Stimulated activated CD8-positive, alpha-beta memory T cell treated with anti-CD3 and anti-CD28 coated beads, Interleukin-2, amount 100 ng/mL, for 48 hours (primary cell): ENCODE data around the gene G2E3.
"Not testable (repeated sequence)": the region's sequence is repeated elsewhere in the genome, so short reads cannot be mapped to it uniquely, and the experiment has no call there.

Experiments
- DNase-seq, 2 donors: peaks; one replicate each; pipeline ENCODE4 v3.0.0-alpha.2; 2020; ENCODE audit warnings: low read depth in 2 of 2

G2E3 gene

DNA sequence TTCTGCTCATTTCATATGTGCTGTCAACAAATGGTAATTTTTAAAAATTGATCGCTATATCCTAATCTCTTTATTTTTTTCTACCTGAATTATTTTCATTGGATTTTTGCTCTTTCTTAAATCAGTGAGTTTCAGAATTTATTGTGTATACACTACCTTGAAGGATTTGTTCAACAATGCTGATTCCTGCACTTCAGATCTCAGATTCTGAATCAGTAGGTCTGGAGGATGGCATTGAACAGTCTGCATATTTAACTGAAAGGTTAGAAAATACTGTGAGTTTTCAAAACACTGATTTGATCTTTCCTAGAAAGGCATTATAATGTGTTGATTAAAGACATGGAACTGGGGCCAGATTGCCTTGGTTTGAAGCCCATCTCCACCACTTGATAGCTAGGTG, 1.6 kb downstream of the G2E3 start:
- DNase-seq: no peak

GRCh38 chr14:30564235-30564867, 5.4 kb downstream of the G2E3 start:
- DNase-seq: no peak

GRCh38 chr14:30564868-30565248, 5.9 kb downstream of the G2E3 start:
- DNase-seq: no peak

DNA sequence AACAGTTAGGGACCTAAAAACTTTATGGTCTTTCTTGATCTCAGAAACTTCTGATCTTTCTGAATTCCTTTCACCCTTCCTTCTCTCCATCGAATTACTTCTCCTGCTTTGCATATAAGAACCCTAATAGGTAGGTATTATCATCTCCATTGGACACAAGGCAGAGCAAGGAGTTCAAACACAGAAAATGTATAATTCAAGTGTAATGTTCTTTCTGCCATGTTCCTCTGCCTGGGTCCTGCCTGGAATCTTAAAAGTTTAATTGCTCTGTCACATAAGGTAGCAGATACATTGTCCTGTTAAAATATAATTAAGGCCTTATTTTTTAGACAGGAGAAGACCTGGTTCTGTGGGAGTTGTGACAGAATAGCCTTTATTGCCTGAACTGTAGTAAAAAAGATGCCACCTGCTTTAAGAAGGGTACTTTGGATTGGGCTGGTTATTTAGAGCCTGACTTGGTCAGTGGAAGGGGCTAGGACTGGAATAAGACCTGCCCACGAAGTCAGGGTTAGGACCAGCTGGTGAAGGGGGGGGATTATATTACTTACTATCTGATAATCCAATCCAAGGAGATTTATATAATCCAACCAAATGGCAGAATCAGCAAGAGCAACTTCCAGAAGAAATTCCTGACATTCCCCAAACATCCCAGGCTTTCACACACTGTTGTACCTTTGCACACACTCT, 10.4 kb downstream of the G2E3 start:
- DNase-seq: no peak

DNA sequence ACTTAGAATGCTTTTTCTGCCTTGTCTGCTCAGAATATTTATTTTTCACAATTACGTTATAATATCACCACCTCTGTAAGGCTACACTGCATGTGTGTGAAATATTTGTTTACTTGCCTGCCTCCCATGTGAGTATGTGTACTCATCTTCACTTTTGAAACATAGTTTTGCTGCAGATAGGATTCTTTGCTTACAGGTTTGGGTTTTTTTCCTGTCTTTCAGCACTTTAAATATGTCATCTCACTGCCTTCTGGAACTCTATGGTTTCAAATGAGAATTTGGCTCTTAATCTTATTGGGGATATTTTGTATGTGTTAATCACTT, 10.9 kb downstream of the G2E3 start:
- DNase-seq: no peak

GRCh38 chr14:30572237-30572636, 13.3 kb downstream of the G2E3 start:
- DNase-seq: no peak

- no peak for DNase-seq
Observed at GRCh38 chr14:30572771-30573170, 13.8 kb downstream of the G2E3 start.

GRCh38 chr14:30573226-30573814, 14.4 kb downstream of the G2E3 start:
- DNase-seq: no peak

- no peak for DNase-seq
Observed at GRCh38 chr14:30573966-30574365, 15.0 kb downstream of the G2E3 start.

DNA sequence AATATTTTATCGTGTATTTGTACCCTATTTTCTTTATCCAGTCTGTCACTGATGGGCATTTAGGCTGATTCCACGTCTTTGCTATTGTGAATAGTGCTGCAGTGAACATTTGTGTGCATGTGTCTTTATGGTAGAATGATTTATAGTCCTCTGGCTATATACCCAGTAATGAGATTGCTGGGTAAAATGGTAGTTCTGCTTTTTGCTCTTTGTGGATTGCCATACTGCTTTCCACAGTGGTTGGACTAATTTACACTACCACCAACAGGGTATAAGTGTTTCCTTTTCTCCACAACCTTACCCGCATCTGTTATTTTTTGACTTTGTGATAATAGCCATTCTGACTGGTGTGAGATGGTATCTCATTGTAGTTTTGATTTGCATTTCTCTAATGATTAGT, 15.8 kb downstream of the G2E3 start:
- not testable (repeated sequence) for DNase-seq

- not testable (repeated sequence) for DNase-seq
Observed at GRCh38 chr14:30576333-30576732, 17.4 kb downstream of the G2E3 start.

DNA sequence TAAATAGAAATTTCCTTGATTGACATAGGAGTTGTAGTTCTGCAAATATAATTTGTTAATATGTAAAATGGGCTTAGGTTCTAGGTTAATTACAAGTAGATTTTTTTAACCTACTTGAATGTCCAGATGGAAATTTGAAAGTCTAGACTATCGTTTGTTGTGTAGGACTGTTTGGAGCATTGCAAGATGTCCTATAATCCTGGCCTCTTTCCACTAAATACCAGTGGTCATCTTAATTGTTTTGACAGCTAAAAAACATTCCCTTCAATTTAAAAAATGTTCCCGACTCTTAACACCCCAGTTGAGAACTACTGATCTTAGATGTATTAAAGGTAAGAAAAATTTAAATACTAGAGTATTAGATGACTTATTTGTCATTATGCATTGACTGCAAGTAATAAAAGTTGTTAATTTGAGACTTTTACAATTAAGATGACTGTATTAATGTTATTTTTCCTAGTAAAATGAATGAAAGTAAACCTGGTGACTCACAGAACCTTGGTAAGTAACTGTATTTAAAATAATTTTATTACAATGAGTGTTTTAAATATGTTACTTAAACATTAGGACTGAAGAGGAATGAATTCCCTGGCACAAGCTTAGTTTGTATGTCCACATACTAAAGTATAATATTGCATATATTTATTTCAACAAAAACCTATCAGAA, 21.8 kb downstream of the G2E3 start:
- no peak for DNase-seq

DNA sequence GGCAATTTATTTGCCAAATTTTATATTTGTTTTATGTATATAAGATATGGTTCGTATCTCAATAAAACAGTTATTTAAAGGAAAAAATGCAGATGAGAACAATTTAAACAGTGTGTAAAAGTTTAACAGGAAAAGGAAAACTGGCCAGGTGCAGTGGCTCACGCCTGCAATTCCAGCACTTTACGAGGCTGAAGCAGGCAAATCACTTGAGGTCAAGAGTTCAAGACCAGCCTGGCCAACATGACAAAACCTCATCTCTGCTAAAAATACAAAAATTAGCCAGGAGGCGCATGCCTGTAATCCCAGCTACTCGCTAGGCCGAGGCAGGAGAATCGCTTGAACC, 22.3 kb downstream of the G2E3 start:
- DNase-seq: no peak

DNA sequence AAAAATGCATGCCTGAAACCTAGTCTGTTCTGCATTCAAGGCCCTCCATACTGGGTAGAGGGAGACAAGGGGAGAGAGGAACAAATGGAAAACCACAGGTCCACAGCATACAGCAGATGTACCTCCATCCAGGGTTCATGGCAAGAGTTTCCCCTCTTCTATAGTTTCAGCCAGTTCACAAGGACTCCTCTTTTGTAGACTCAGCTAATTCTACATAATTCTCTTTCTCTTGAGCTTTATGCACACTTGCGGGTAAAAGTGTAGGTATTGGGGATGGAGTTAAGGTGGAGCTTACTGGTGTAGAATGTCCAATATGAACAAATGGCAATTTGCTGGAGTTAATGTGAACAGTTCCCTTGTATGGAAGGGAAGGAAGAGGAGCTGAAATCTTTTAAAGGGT, 23.4 kb downstream of the G2E3 start:
- DNase-seq: no peak

- no peak for DNase-seq
Observed at GRCh38 chr14:30584058-30584630, 25.2 kb downstream of the G2E3 start.

DNA sequence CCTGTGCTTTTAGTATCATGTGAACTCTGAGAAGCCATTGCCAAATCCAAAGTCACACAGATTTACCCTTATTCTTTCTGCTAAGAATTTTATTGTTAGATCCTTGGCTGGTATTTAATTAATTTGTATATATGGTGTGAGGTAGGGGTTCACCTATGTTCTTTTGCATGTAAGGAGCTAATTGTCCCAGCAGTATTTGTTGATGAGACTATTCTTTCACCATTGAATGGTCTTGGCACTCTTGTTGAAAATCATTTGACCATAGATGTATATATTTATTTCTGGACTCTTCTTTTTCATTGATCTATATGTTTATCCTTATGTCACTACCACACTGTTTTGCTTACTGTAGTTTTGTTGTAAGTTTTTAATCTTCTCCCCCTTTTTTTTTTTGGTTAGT, 26.2 kb downstream of the G2E3 start:
- no peak for DNase-seq

DNA sequence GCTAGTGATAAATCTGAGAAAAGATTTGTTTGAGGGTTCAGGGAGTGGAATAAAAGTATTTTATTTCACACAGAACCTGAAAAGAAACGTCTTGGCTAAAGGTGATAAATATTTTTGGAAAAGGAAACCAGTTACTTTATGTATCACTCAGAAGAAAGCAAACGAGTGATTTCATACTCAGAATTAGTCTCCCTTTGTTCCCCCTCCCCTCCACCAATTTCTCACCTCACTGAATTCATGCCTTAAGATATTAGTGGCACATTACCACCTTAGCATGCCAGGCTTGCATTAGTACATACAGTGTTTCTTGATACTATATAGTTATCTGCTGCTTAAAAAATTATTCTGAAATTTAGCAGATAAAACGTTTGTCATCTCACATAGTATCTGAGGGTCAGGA, 28.2 kb downstream of the G2E3 start:
- no peak for DNase-seq

DNA sequence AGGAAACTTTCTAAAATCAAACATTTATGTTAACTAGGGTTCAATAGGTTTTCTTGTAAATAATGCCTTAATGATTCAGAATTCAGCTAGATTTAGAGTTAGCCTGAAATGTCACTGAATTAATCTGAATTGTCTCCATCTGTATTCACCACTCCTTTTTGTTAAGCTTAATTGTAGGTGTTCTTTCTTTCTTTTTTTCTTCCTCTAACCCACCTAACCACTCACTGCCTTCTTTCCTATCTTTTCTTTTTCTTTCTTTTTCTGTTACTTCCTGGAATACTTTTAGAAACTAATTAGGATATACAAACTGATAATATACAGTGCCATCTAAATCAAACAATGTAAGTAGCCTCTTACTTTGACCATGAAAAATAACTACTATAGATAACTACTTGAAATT, 29.9 kb downstream of the G2E3 start:
- DNase-seq: no peak

DNA sequence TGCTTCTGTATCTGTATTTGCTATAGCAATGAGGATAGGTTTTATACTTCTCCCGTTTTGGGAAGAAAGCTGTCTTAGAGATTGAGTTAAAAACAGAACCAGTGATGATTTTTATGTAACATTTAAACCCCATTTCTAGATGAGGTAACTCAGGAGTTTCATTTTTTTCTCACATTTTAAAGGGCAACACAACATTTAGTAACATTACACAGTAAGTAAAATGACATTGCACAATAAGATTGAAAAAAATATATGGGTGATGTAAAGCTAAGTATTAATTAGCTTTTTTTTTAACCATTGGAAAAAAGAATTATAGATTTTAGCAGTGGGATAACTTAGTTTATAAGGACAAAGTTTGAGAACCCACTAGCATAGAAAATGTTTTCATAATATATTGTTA, 38.0 kb downstream of the G2E3 start:
- no peak for DNase-seq

GRCh38 chr14:30597504-30597903, 38.5 kb downstream of the G2E3 start:
- no peak for DNase-seq

DNA sequence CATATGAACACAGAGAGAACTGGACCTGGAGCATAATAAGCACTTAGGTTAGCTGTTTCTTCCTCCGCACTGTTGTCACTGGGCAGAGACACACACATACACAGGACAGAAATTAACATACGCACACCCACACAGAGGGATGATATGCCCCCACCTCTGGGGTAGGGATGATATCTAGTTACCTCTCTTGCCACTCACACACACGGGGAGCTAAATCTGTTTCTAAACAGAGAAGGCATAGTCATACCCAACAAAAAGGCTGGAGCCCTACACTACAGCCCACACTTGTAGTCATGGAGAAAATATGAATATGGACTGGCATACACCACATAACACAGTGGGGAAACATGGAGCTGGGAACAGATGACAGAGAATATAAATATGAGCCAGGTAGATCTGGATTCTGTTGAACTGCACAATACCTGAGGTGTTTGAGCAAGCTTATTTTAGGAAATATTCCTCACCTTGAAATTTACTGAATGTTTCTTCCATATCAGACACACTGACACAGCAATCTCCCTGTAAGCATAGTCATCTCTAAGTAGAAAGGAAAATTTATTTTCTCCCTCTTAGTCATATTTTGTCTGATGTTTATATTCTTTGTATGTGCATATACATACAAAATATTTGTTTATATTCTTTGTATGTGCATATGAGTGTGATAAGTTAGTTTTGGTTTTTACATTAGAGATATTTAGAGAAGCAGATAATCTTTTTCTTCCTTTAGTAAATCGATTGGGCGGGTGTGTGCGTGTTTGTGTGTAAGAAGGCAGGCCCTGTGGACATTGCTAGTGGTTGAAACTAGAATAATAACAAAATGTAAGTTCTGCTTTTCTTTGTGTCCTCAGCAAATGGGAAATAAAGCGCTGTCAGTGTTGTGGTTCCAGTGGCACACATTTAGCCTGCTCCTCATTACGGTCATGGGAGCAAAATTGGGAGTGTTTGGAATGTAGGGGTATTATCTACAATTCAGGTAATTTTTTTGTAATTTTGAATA, 42.3 kb downstream of the G2E3 start:
- DNase-seq: no peak

DNA sequence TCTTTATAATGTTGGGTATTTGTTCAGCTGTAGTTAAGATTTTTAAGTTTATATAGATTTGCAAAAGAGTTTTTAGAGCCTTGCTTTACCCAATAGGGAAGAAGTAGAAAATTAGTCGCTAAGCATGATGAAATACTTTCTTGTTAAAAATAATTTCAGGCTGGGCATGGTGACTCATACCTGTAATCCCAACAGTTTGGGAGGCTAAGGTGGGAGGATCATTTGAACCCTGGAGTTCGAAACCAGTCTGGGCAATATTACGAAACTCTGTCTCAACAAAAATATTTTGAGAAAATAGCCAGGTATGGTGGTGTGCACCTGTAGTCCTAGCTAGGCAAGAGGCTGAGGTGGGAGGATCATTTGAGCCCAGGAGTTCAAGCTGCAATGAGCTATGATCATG, 44.4 kb downstream of the G2E3 start:
- DNase-seq: no peak
